ENCODE data around the gene CATSPERB. TPM values are rescaled to one million over a fixed set of nuclear protein-coding genes. Genes with fewer than 3 reads are reported as not detected.
"Not testable (repeated sequence)": the region's sequence is repeated elsewhere in the genome, so short reads cannot be mapped to it uniquely, and the experiment has no call there.

CATSPERB gene
- total RNA-seq, 1 donor from 2014 or later = not detected

- no peak for DNase-seq (ENCODE audit: low read depth, low spot score)
These were observed 5.7 kb upstream of the CATSPERB start for GRCh38 chr14:91737619-91738018.

GRCh38 chr14:91732859-91733477 lies 1.1 kb upstream of the CATSPERB start:
- no peak for DNase-seq (ENCODE audit: low read depth, low spot score)

GRCh38 chr14:91732439-91732838 lies 553 bp upstream of the CATSPERB start:
- no peak for DNase-seq (ENCODE audit: low read depth, low spot score)

- no peak for DNase-seq (ENCODE audit: low read depth, low spot score)
These were observed 868 bp downstream of the CATSPERB start for GRCh38 chr14:91731018-91731417.

- DNase-seq (ENCODE audit: low read depth, low spot score) = no peak
These were observed 2.1 kb downstream of the CATSPERB start for GRCh38 chr14:91729756-91730155.

- DNase-seq (ENCODE audit: low read depth, low spot score) = no peak
These were observed 3.2 kb downstream of the CATSPERB start for GRCh38 chr14:91728616-91729183.

GRCh38 chr14:91727121-91727520 lies 4.8 kb downstream of the CATSPERB start:
- DNase-seq (ENCODE audit: low read depth, low spot score) = no peak

GRCh38 chr14:91723501-91723900 lies 8.4 kb downstream of the CATSPERB start:
- DNase-seq (ENCODE audit: low read depth, low spot score) = no peak

GRCh38 chr14:91722386-91722785 lies 9.5 kb downstream of the CATSPERB start:
- no peak for DNase-seq (ENCODE audit: low read depth, low spot score)

- no peak for DNase-seq (ENCODE audit: low read depth, low spot score)
These were observed 12.0 kb downstream of the CATSPERB start for GRCh38 chr14:91719839-91720238.

- no peak for DNase-seq (ENCODE audit: low read depth, low spot score)
These were observed 14.9 kb downstream of the CATSPERB start for GRCh38 chr14:91716999-91717398.

GRCh38 chr14:91714805-91715204 lies 17.1 kb downstream of the CATSPERB start:
- DNase-seq (ENCODE audit: low read depth, low spot score) = no peak

- DNase-seq (ENCODE audit: low read depth, low spot score) = no peak
These were observed 23.1 kb downstream of the CATSPERB start for GRCh38 chr14:91708795-91709194.

GRCh38 chr14:91706996-91707395 lies 24.9 kb downstream of the CATSPERB start:
- no peak for DNase-seq (ENCODE audit: low read depth, low spot score)

- DNase-seq (ENCODE audit: low read depth, low spot score) = no peak
These were observed 37.2 kb downstream of the CATSPERB start for GRCh38 chr14:91694643-91695042.

- DNase-seq (ENCODE audit: low read depth, low spot score) = no peak
These were observed 38.5 kb downstream of the CATSPERB start for GRCh38 chr14:91693346-91693745.

- no peak for DNase-seq (ENCODE audit: low read depth, low spot score)
These were observed 39.8 kb downstream of the CATSPERB start for GRCh38 chr14:91692075-91692474.

GRCh38 chr14:91689608-91690007 lies 42.3 kb downstream of the CATSPERB start:
- no peak for DNase-seq (ENCODE audit: low read depth, low spot score)

GRCh38 chr14:91687436-91687835 lies 44.5 kb downstream of the CATSPERB start:
- not testable (repeated sequence) for DNase-seq (ENCODE audit: low read depth, low spot score)

- no peak for DNase-seq (ENCODE audit: low read depth, low spot score)
These were observed 46.3 kb downstream of the CATSPERB start for GRCh38 chr14:91685600-91685999.

GRCh38 chr14:91681893-91682563 lies 49.9 kb downstream of the CATSPERB start:
- no peak for DNase-seq (ENCODE audit: low read depth, low spot score)

- no peak for DNase-seq (ENCODE audit: low read depth, low spot score)
These were observed 50.8 kb downstream of the CATSPERB start for GRCh38 chr14:91681118-91681517.

GRCh38 chr14:91679273-91679672 lies 52.6 kb downstream of the CATSPERB start:
- no peak for DNase-seq (ENCODE audit: low read depth, low spot score)

All from pulmonary artery endothelial cell (primary cell).